SU-DHL-6 (cell line): Measurements from ENCODE around the gene PGLYRP2.
"Not testable (repeated sequence)": the region's sequence is repeated elsewhere in the genome, so short reads cannot be mapped to it uniquely, and the experiment has no call there.

Experiments
- H2AFZ ChIP-seq: fragments of 200-600 bp; sonication (generic); 2 replicates; pipeline ENCODE4 v1.6.1; 2014; ENCODE audit warnings: low read depth, mild to moderate bottlenecking, moderate library complexity, mixed read lengths, antibody characterized with exemption, low read length; ENCODE audit not compliant: severe bottlenecking
- H3F3A ChIP-seq: fragments of 200-600 bp; shearing (Covaris generic); 2 replicates; pipeline ENCODE4 v1.6.0; 2016; ENCODE audit warnings: antibody characterized with exemption, mild to moderate bottlenecking; ENCODE audit not compliant: insufficient read depth
- H3K27ac ChIP-seq: fragments of 200-600 bp; sonication (generic); 2 replicates; pipeline ENCODE4 v1.5.1; 2016; ENCODE audit warnings: low read depth, mild to moderate bottlenecking, low read length, moderate library complexity, mixed read lengths
- H3K27me3 ChIP-seq: fragments of 200-600 bp; sonication (generic), shearing (Covaris generic); 2 replicates; pipeline ENCODE4 v1.6.0; 2014; ENCODE audit warnings: mild to moderate bottlenecking, low read length
- H3K36me3 ChIP-seq: fragments of 200-600 bp; sonication (generic); 2 replicates; pipeline ENCODE4 v1.6.1; 2014; ENCODE audit warnings: mild to moderate bottlenecking, low read length, mixed read lengths
- H3K4me2 ChIP-seq: fragments of 300-600, 200-600 bp; shearing (Covaris generic), sonication (generic); 2 replicates; pipeline ENCODE4 v1.6.0; 2014; ENCODE audit warnings: low read length, low read depth, mild to moderate bottlenecking; ENCODE audit not compliant: poor library complexity, severe bottlenecking
- H3K4me3 ChIP-seq: fragments of 200-600 bp; sonication (generic); 2 replicates; pipeline ENCODE4 v1.5.1; 2014; ENCODE audit warnings: antibody characterized with exemption, low read length, mild to moderate bottlenecking, mixed read lengths; ENCODE audit not compliant: insufficient read depth, poor library complexity, severe bottlenecking
- H3K79me2 ChIP-seq: fragments of 200-600 bp; sonication (generic); 2 replicates; pipeline ENCODE4 v1.6.1; 2014; ENCODE audit warnings: mild to moderate bottlenecking, low read length, moderate library complexity; ENCODE audit not compliant: insufficient read depth
- H3K9ac ChIP-seq: fragments of 200-600 bp; sonication (generic); 2 replicates; pipeline ENCODE4 v1.7.0; 2014; ENCODE audit warnings: mild to moderate bottlenecking, low read length
- H3K9me2 ChIP-seq: fragments of 200-600 bp; sonication (generic); replicated peaks from 2 replicates; pipeline ENCODE4 v1.6.1; 2014; ENCODE audit warnings: low read length; ENCODE audit not compliant: insufficient read depth
- H3K9me3 ChIP-seq: fragments of 200-600 bp; sonication (generic); 2 replicates; pipeline ENCODE4 v1.6.1; 2014; ENCODE audit warnings: low read length, mixed read lengths; ENCODE audit not compliant: insufficient read depth
- H4K20me1 ChIP-seq: fragments of 200-600 bp; sonication (generic); 2 replicates; pipeline ENCODE4 v1.6.1; 2014; ENCODE audit warnings: low read depth, mild to moderate bottlenecking, antibody characterized with exemption, low read length, moderate library complexity, mixed read lengths
- CTCF ChIP-seq: fragments of 200-600 bp; sonication (generic); IDR thresholded peaks from one replicate; pipeline ENCODE4 v1.5.1; 2017; ENCODE audit warnings: antibody characterized with exemption, mild to moderate bottlenecking, low read length, moderate library complexity; ENCODE audit not compliant: insufficient read depth, poor library complexity, severe bottlenecking
- EZH2phosphoT487 ChIP-seq: fragments of 200-600 bp; sonication (generic), shearing (Covaris generic); conservative IDR thresholded peaks from 2 replicates; pipeline ENCODE4 v1.6.1; 2018; ENCODE audit warnings: mild to moderate bottlenecking, antibody characterized with exemption, low read length, moderate library complexity, mixed read lengths

Gene PGLYRP2

GRCh38 chr19:15487038-15487437 lies 7.7 kb upstream of the PGLYRP2 start:
- no peak overlapping the region for H3K9ac ChIP-seq
- no peak overlapping the region for H2AFZ ChIP-seq
- TF ChIP-seq EZH2phosphoT487 (no peak), CTCF (no peak)
- H3F3A ChIP-seq: no peaks in the 10 kb centered on the region
- H3K4me3 ChIP-seq: no peak overlapping the region
- H3K9me2 ChIP-seq: no peaks in the 10 kb centered on the region
- no peaks in the 10 kb centered on the region for H3K79me2 ChIP-seq
- no peak overlapping the region for H3K4me2 ChIP-seq
- no peaks in the 10 kb centered on the region for H3K36me3 ChIP-seq
- H4K20me1 ChIP-seq: no peaks in the 10 kb centered on the region
- no peak overlapping the region for H3K27ac ChIP-seq
- H3K27me3 ChIP-seq: no peaks in the 10 kb centered on the region
- H3K9me3 ChIP-seq: no peaks in the 10 kb centered on the region

GRCh38 chr19:15485768-15486167 lies 6.5 kb upstream of the PGLYRP2 start:
- H3K9me3 ChIP-seq, H3F3A ChIP-seq, H3K27ac ChIP-seq, H3K4me3 ChIP-seq, H3K79me2 ChIP-seq, H4K20me1 ChIP-seq, H3K9me2 ChIP-seq, H3K27me3 ChIP-seq, H2AFZ ChIP-seq, H3K36me3 ChIP-seq, H3K9ac ChIP-seq, H3K4me2 ChIP-seq: not testable (repeated sequence)

- not testable (repeated sequence) for H3K9me3 ChIP-seq, H3K79me2 ChIP-seq, H3K9me2 ChIP-seq, H3F3A ChIP-seq, H3K36me3 ChIP-seq, H4K20me1 ChIP-seq, H3K9ac ChIP-seq, H3K27ac ChIP-seq, H3K27me3 ChIP-seq, H3K4me3 ChIP-seq, H3K4me2 ChIP-seq, H2AFZ ChIP-seq
Measured at GRCh38 chr19:15480996-15481395, 1.7 kb upstream of the PGLYRP2 start.

- Histone ChIP-seq H3K9me3 (no peaks in the 10 kb centered on the region), H3K36me3 (no peaks in the 10 kb centered on the region), H3K4me2 (no peak overlapping the region), H3K4me3 (no peak overlapping the region), H3K27ac (no peak overlapping the region), H4K20me1 (no peaks in the 10 kb centered on the region), H2AFZ (no peak overlapping the region), H3K9ac (no peak overlapping the region), H3K27me3 (no peaks in the 10 kb centered on the region), H3K79me2 (no peaks in the 10 kb centered on the region), H3F3A (no peaks in the 10 kb centered on the region), H3K9me2 (no peaks in the 10 kb centered on the region)
- no peak for TF ChIP-seq EZH2phosphoT487
- TF ChIP-seq CTCF: no peak
Measured at GRCh38 chr19:15476325-15476724, 3.0 kb downstream of the PGLYRP2 start.
